GM20000 (cell line): Measurements from ENCODE around the gene RIOX2.
"Not testable (repeated sequence)": the region's sequence is repeated elsewhere in the genome, so short reads cannot be mapped to it uniquely, and the experiment has no call there.

Experiments
- DNase-seq: peaks from one replicate; pipeline ENCODE4 v3.0.0; 2012; ENCODE audit warnings: low spot score
- TF ChIP-seq, protein P1 (sequence below): IDR thresholded peaks from 2 replicates; pipeline ENCODE4 v1.5.1; 2012; ENCODE audit warnings: mild to moderate bottlenecking, control low read depth; ENCODE audit errors: extremely low read depth, missing control alignments

The RIOX2 gene

DNA sequence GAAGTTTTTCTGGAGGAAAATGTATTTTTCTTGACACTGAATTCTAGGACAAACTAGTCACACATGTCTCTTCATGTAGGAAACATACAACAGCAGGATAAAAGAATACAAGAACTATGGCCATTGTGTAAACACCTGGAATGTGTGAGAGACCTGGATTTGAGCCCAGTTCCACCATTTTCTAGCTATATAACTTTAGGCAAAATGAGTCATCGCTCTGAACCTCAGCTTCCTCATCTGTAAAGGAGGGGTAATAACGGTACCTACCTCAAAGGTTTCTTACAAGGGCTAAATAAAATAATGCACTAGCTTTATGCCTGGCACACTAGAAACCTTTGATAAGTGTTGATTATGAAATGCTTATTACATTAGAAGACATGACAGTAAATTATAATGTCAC lies 57.8 kb downstream of the RIOX2 start:
- no peak for DNase-seq
- TF ChIP-seq, protein P1, sequence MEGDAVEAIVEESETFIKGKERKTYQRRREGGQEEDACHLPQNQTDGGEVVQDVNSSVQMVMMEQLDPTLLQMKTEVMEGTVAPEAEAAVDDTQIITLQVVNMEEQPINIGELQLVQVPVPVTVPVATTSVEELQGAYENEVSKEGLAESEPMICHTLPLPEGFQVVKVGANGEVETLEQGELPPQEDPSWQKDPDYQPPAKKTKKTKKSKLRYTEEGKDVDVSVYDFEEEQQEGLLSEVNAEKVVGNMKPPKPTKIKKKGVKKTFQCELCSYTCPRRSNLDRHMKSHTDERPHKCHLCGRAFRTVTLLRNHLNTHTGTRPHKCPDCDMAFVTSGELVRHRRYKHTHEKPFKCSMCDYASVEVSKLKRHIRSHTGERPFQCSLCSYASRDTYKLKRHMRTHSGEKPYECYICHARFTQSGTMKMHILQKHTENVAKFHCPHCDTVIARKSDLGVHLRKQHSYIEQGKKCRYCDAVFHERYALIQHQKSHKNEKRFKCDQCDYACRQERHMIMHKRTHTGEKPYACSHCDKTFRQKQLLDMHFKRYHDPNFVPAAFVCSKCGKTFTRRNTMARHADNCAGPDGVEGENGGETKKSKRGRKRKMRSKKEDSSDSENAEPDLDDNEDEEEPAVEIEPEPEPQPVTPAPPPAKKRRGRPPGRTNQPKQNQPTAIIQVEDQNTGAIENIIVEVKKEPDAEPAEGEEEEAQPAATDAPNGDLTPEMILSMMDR: no peak

DNA sequence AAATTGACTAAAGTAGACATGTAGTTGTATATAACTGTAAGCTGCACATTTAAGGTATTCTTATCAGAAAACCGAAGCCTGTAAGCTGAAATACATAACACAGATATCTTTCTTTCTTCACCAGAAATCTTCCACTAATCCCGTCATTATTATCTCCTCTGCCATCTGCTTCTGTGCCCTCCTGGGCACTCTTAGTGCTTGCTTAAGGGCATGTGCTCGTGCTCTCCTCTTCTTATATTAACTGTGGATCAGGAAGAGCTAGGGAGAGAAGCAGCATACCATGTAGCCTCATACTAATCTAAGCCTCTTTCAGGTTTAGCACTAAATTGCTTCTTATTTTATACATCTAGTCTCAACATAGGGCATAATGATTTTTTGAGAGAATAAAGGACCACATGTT lies 60.8 kb downstream of the RIOX2 start:
- no peak for DNase-seq
- TF ChIP-seq, protein P1: no peak

DNA sequence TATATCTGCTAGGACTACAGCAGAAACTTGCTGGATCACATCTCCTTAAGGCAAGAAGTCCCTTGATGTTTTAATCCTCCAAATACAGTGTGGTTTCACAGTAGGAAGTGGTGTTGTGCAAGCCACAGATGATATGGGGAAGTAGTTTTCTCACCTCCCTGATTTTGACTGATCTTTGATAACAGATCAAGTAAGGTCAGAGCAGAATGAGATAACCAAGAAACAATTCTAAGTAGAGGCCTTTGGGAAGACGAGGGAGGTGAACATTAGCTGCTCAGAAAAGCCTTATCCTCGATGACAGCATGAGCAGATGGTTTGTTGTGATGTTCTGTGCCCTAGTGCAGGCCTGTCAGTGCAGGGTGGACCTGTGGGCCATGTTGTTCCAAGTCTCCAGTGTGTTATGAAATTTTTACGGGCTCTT lies 61.3 kb downstream of the RIOX2 start:
- DNase-seq: no peak
- TF ChIP-seq, protein P1: no peak

DNA sequence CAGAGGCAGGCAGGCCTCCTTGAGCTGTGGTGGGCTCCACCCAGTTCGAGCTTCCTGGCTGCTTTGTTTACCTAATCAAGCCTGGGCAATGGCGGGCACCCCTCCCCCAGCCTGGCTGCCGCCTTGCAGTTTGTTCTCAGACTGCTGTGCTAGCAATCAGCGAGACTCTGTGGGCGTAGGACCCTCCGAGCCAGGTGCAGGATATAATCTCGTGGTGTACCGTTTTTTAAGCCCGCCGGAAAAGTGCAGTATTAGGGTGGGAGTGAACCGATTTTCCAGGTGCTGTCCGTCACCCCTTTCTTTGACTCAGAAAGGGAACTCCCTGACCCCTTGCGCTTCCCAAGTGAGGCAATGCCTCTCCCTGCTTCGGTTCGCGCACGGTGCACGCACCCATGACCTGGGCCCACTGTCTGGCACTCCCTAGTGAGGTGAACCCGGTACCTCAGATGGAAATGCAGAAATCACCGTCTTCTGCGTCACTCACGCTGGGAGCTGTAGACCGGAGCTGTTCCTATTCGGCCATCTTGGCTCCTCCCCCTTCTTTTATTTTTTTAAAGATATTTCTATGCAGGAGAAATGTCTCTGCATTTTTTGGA lies 61.9 kb downstream of the RIOX2 start:
- not testable (repeated sequence) for DNase-seq

DNA sequence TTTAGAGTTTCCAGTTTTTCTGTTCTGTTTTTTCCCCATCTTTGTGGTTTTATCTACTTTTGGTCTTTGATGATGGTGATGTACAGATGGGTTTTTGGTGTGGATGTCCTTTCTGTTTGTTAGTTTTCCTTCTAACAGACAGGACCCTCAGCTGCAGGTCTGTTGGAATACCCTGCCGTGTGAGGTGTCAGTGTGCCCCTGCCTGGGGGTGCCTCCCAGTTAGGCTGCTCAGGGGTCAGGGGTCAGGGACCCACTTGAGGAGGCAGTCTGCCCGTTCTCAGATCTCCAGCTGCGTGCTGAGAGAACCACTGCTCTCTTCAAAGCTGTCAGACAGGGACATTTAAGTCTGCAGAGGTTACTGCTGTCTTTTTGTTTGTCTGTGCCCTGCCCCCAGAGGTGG lies 62.4 kb downstream of the RIOX2 start:
- not testable (repeated sequence) for DNase-seq

DNA sequence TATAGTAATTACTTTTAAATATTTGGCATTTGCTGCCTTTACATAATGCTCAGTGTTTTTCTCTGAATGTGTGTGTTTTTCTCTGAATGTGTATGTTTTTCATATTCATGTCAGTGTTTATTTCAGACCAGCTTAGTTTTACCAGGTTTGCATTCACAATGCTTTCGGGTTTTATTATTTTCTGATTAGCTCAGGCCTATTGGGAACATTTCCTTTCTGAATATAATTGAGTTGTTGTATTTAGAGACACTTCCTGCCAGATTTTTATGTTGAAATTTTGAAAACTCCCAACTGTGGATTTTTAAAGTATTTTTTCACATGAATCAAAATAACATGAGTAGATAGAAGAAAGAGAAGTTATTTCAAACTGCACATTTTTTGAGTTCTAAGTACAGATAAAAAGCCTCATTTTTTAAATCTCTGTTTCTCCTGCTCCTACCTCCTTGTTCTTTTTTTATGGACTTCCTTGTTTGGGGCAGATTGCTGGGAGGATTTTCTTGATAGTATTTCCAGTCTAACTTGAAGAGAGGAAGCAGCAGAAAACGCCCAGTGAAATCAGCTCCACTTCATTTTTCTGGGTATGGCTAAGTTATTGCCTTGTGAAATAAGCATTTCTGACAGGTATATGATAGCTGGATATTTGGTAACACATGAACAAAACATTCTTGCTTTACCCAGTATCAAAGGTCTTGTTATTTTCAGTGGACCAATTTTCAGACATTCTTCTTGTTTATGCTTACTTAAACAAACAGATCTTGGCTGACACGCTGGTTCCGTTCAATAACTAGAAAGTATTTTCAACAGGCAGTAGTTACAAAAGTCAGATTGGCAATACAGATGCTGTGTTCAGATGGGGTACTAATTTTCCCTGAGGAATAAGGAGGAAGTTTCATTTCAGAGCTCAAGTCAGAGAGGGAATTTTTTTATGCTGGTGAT lies 70.7 kb downstream of the RIOX2 start:
- TF ChIP-seq, protein P1: no peak
- DNase-seq: no peak

DNA sequence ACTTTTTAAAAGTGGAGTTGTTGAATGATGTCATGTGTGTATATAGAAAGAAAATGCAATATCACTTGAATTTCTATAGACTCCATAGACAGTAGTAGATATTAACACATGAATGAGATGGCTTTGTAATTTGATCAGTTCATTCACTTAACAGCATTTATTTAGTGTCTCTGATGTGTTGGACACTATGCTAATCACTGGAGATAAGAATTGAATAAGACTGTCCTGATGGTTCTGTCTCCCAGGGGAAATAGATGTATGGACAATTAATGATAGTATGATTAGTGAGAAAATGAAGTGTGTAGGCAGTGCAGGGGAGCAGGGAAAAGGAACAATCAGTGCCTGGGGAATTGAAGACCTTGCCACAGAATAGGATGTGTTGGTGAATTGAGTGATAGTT lies 72.9 kb downstream of the RIOX2 start:
- no peak for DNase-seq
- TF ChIP-seq, protein P1: no peak

DNA sequence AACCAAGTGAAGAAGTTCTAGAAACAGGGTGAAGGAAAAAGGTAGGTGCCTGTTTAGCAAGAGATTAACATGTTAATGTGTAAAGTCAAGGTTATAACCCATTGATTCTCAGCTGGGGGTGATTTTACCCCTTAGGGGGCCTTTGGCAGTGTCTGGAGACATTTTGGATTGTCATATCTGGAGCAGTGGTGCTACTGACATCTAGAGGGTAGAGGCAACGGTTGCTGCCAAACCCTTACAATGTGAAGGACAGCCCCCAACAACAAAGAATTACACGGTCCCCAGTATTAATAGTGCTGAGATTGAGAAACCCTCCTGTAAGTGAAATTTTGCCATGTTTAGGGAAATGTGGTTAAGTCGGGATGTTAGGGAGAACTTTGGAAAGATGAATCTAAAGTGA lies 75.7 kb downstream of the RIOX2 start:
- DNase-seq: no peak
- TF ChIP-seq, protein P1: no peak
